ENCODE measurements around the gene PMP22.

GRCh38 chr17:15274017-15274416 lies 8.9 kb upstream of the PMP22 start:
- TF ChIP-seq CTCF (conservative IDR thresholded peaks at IDR 0.05) (no peak), EZH2 (IDR thresholded peaks at IDR 0.05; ENCODE audit: low read depth) (no peak)

Data from PC-9 (cell line).